ENCODE measurements around the gene CTNS.

CTNS gene

DNA sequence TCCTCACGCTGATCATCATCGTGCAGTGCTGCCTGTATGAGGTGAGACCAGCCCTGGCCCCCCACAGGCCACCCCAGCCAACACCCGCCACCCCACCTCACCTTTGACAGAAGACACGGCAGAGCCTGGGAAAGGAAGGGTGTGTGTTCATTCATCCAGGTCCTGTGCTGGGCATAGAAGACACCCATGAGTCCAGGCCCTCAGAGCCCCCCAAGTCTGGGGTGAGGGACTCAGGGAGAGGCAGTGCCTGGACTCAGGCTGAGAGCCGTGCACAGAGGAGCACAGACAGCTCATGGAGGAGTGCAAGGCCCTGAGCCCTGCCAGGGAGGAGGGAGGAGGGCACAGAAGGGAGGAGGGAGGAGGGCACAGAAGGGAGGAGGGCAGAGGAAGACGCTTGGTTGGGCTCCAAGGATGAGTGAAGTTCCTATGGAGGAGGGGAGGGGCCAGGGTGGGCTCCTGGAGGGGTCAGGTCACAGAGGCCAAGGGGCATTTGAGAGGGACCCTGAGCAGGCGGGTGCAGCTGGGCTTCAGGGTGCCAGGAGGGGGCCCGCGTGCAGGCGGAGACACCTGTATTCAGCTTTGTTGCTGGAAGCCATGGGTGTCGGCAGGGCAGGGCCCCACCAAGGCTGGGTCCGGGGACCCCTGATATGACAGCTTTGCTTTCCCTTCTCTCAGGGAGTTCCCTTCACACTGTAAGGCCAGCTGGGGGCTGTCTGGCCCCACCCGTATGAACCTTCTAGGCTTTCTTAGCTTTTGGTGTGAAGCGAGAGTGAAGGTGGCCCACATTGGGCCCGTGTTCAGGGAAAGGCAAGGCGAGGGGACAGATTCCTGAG is 20.4 kb downstream of the CTNS start:
- in situ Hi-C loops (cut with MboI; ENCODE audit: low pct_unique_long_range_greater_than_20kb, low sequenced_read_pairs), result loop anchor here (25.0 kb wide), 1 partner anchor 620 kb away; no protein-coding TSS in a partner anchor

DNA sequence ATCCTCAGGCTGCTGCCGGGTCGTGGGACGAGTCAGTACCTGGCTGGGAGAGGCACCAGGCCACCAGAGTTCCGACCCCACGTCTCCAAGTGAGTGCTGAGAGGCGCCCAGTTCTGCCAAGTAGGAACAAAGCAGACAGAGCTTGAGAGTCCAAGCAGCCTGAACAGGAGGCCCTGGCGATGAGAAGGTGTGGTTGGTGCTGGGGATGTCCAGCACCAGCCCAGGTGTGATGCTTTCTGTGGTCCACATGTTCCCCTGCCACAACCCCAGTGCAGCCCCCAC is 21.0 kb downstream of the CTNS start:
- DNase-seq, result no peak
- in situ Hi-C loops (cut with MboI; ENCODE audit: low pct_unique_long_range_greater_than_20kb, low sequenced_read_pairs), result loop anchor here (25.0 kb wide), 1 partner anchor 620 kb away; no protein-coding TSS in a partner anchor

More for the DNA sequence above, 20.4 kb downstream of the CTNS start:
- no peak for DNase-seq

DNA sequence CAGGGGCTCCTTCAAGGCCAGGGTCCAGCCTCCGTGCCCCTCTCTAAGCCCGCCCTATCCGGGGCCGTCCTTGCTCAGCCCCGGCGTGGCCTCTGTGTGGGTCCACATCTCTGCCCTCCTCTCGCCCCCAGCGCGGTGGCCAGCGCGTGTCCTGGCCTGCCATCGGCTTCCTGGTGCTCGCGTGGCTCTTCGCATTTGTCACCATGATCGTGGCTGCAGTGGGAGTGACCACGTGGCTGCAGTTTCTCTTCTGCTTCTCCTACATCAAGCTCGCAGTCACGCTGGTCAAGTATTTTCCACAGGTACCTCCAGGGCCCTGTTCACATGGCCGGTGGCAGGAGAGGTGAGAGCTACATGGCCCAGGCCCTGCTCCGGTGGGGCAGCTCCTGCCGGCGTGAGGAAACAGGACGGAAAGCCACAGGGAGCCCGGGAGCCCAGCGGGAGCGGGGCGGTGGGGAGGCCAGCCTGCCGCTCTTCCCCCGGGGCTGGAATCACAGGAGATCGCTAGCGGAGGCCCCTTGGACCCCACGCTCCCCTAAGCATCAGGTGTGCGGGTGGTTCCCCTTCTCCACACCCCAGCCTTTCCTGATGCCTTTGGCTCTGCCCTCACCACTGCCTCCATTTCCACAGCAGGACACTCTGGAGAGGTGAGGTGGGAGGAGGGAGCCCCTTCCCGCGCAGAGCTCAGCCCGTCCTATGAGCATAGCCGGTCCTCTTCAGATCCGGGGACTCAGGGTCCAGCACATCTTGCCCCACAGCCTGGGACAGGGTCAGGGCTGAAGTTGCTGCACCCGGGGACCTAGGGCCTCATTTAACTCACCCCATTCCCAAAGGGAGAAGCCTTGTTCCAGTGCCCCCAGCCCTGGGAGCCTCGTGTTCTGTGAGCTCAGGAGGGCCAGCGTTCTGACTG is 21.6 kb downstream of the CTNS start:
- in situ Hi-C loops (cut with MboI; ENCODE audit: low pct_unique_long_range_greater_than_20kb, low sequenced_read_pairs), result loop anchor here (25.0 kb wide), 1 partner anchor 621 kb away; no protein-coding TSS in a partner anchor
- no peak for DNase-seq

DNA sequence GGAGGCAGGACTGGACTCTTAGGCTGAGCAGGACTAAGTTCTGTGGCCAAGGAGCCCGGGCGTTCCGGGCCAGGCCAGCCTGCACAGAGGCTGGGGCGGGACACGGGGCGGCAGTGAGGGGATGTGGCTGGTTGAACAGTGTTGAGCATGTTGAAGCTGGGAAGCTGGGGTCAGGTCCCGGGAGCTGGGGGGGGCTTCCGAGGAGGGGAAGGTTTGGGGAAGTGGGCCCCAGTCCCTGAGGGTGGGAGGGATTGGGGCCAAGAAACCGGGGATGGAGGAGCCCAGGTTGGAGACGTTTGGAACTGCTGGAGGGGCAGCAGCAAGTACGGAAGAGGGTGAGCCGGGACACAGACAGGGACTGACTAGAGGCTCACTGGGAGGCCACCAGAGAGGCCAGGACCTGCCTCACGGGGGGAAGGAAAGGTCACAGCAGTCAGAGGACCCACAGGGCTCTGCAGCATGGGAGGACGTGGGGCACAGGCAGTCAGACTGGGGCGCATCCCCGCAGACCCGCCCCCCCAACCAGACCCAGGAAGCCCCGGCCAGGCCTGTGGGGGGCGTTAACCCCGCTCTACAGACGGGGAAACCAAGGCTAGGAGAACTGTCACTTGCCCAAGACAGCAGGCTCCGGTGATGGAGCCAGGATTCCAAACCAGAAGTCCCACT is 22.4 kb downstream of the CTNS start:
- in situ Hi-C loops (cut with MboI; ENCODE audit: low pct_unique_long_range_greater_than_20kb, low sequenced_read_pairs), result loop anchor here (25.0 kb wide), 1 partner anchor 622 kb away; no protein-coding TSS in a partner anchor
- no peak for DNase-seq

DNA sequence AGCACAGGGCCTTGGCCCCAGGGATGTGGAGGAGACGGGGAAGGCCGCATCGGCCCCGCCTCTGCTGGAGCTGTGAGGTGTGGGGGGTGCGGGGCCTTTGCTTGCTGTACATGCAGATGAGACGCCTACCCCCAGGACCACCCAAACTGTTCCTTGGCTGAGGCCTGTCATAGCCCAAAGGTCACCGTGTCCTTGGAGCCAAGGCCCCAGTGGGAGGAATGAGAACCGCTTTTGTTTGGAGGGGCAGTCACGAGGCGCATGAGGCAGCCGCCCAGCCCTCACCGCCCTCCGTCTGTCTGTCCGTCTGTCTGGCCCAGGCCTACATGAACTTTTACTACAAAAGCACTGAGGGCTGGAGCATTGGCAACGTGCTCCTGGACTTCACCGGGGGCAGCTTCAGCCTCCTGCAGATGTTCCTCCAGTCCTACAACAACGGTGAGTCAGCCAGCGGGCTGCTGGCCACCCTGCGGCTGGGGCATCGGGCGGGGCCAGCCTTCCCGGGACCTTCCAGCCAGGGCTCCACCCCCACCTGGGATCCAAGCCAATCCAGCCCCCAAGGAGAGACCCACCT is 23.1 kb downstream of the CTNS start:
- in situ Hi-C loops (cut with MboI; ENCODE audit: low pct_unique_long_range_greater_than_20kb, low sequenced_read_pairs), result loop anchor here (25.0 kb wide), 1 partner anchor 622 kb away; no protein-coding TSS in a partner anchor
- DNase-seq, result no peak

DNA sequence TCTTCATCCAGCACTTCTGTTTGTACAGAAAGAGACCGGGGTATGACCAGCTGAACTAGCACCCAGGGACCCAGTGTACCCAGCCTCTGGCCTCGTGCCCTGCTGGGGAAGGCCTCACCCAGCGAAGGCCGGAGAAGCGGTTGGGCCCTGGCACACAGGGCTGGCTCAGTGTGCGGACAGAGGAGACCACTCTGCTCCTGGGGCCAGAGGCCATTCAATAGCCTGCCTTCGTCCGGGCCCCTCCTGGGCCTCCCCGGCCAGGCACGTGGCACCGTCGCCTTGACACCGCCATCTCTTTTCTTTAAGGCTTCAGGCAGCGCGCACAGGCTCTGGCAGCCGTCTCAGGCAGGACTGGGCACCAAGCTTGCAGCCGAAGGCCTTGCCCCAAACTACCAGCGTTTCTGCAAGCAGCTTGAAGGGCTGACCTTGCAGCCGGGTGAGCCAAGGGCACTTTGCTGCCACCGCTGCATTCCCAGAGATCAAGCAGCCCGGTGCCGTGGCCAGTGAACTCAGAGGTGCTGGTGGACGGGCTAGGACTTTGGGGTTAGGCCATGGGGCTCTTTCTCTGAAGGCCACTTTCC is 23.8 kb downstream of the CTNS start:
- DNase-seq, result no peak
- in situ Hi-C loops (cut with MboI; ENCODE audit: low pct_unique_long_range_greater_than_20kb, low sequenced_read_pairs), result loop anchor here (25.0 kb wide), 1 partner anchor 623 kb away; no protein-coding TSS in a partner anchor

DNA sequence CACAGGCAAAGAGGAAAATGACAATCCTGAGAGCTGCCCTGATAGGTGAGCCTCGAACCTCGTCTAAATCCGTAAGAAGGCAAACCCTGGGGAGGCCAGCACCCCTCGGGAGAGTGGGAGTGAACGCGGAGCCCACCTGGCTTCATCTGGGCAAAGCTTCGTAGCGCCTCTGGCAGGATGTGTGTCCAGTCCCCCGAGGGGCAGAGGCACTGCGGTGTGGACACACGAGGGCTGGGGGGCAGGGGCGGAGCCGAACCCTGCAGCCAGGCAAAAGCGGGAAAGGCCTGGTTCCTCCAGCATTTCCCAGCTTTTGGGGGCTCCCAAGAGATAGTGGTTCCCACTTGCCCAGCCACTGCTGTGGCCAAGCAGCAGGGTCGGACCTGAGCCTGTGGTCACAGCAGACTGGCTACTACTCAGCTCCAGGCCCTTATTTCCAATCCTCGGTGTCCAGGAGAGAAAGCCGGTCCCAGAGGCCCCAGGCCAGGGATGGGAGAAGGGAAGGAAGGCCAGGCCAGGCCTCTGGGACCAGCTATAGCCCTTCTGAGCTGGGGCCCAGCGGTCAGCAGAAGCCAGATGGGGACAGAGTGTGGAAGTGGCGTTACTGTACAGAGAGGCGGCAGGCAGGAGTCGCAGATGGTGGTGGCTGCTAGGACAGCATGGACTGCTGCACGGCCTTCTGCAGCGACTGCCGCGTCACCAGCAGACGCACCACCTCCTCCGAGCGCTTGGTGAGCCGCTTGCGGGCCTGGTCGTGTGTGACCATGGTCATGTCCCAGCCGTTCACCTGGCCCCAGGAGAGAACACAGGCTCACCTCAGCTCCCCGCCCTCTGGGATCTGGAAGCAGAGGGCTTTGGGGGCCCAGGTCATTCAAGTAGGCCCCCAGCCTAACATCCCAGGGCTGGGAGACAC is 26.8 kb downstream of the CTNS start:
- DNase-seq, result no peak
- in situ Hi-C loops (cut with MboI; ENCODE audit: low pct_unique_long_range_greater_than_20kb, low sequenced_read_pairs), result loop anchor here (25.0 kb wide), 1 partner anchor 626 kb away; no protein-coding TSS in a partner anchor

DNA sequence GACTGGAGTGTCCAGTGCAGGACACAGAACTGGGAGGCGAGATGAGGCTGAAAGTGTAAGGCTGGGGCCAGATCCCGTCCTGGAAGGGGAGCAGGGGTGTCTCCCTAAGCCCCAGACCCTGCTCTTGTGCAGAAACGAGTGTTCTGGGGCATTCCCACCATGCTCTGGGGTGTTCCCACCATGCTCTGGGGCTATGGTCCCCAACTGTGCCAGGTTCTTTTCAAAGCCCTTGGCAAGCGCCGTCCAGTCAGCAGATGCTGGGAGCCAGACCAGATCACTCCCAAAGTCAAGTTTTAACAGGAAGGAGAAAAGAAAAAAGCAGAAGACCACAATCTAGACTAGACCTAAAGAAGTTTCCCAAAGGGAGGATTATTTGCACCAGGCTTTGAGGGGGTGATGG is 29.3 kb downstream of the CTNS start:
- no peak for DNase-seq
- in situ Hi-C loops (cut with MboI; ENCODE audit: low pct_unique_long_range_greater_than_20kb, low sequenced_read_pairs), result loop anchor here (25.0 kb wide), 1 partner anchor 629 kb away; no protein-coding TSS in a partner anchor

DNA sequence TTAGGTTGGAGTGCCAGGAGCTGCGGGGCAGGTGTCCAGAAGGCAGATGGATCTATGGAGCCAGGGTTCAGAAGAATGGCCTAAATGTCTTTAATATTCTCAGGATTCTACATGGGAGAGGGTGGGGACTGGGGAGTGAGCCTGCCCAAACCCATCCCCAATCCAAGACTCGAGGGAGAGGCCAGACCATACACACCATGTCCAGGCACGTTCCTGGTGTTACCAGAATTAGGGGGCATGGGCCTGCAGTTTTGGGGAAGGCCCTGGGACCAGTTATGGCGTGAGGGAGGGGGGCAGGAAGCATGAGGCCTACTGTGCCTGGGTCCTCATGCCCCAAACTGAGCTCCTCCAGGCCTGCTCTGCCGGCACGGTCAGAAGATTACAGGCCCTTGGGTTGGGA is 30.0 kb downstream of the CTNS start:
- DNase-seq, result no peak
- in situ Hi-C loops (cut with MboI; ENCODE audit: low pct_unique_long_range_greater_than_20kb, low sequenced_read_pairs), result loop anchor here (25.0 kb wide), 1 partner anchor 629 kb away; no protein-coding TSS in a partner anchor

DNA sequence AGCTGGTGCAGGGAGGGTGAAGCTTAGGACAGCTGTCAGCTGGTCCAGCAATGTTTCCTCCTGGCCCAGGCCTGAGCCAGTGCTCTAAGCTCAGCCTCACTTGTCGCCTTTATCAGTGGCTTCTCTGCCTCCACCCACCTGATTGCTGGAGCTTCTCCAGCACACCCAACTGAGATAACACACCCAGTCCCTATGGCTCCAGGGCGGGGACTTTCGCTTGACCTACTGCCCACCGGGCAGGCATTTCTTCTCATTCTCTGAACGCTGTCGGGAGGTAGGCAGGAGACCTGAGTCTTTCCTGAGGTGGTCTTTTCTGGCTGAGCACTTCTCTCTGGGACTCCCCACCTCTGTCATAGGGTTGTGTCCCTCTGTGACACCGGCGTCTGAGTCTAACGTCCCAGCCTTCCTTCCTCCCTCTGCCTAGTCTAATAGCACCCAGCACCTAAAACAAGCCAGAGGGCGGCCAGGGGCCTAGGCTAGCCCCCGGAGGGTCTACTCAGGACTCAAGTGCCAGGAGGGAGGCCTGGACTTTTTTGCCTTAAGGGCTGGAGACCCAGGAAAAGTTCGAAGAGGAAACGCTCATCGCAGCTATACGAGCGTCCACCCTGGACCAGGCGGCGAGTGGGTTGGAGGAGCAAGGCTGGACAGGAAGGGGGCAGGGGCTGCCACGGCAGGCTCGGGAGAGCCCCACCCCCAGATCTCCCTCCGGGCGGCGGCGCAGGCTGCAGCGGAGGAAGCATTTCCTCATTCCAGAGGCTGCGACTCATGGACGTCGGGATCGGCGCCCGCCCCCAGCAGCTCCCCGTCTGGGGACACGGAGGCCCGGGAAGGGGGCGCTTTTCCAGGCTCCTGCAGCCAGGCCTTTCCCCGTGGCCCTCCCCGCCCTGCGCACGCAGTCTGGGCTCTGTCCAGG is 31.1 kb downstream of the CTNS start:
- in situ Hi-C loops (cut with MboI; ENCODE audit: low pct_unique_long_range_greater_than_20kb, low sequenced_read_pairs), result loop anchor here (25.0 kb wide), 1 partner anchor 630 kb away; no protein-coding TSS in a partner anchor
- DNase-seq, result peak; percentile 61

DNA sequence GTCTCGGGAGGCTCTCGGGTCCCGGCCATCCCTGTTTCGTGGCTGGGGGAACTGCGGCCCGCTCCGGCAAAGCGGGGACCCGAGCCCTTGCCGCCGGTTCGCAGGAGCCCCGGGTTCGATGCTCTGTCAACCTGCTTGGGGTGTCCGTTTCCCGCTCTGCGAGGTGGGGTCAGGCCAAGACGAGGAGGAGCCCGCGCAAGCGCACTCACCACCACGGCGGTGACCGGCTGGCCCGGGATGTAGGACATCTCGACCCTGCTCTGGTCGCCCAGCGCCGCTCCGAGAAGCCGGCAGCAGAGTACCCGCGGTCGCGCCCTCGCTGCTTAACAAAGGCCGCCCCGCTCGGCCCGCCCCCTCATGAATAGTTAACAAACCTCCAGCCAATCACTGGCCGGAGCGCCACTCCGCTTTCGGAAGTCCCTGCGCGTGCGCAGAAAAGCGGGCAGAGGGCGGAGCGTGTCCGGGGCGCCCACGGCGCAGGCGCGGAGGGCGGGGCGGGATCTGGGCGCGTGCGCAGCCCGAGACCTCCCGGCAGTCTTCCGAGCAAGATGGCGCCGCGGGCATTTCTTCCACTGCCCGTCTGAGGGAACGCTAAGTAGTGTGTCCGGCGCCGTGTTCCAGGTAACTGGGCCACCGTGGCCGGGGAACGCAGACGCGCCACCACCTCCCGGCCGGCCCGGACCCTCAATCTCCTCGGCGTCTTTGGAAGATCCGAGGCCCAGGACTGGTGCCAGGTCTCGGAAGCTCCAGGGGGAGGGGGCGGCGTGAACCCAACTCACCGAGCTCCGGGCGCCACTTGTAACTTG is 31.9 kb downstream of the CTNS start, which contains the start of the genes EMC6 and TAX1BP3:
Gene EMC6, plus strand, starts transcription at position 534 of the 806 bp plus-strand sequence. CDS start 335 bp downstream, outside the sequence.
Gene TAX1BP3, minus strand, starts transcription at position 300 of the 806 bp plus-strand sequence. Its CDS starts 52 bp downstream, at position 248.
- in situ Hi-C loops (cut with MboI; ENCODE audit: low pct_unique_long_range_greater_than_20kb, low sequenced_read_pairs), result loop anchor here (25.0 kb wide), 1 partner anchor 631 kb away; no protein-coding TSS in a partner anchor
- DNase-seq, result peak; percentile 98

DNA sequence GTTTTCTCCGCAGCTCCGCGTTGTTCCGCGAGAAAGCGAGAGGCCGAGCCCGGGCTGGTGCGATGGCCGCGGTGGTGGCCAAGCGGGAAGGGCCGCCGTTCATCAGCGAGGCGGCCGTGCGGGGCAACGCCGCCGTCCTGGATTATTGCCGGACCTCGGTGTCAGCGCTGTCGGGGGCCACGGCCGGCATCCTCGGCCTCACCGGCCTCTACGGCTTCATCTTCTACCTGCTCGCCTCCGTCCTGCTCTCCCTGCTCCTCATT is 32.5 kb downstream of the CTNS start:
- in situ Hi-C loops (cut with MboI; ENCODE audit: low pct_unique_long_range_greater_than_20kb, low sequenced_read_pairs), result loop anchor here (25.0 kb wide), 1 partner anchor 632 kb away; no protein-coding TSS in a partner anchor
- DNase-seq, result no peak

DNA sequence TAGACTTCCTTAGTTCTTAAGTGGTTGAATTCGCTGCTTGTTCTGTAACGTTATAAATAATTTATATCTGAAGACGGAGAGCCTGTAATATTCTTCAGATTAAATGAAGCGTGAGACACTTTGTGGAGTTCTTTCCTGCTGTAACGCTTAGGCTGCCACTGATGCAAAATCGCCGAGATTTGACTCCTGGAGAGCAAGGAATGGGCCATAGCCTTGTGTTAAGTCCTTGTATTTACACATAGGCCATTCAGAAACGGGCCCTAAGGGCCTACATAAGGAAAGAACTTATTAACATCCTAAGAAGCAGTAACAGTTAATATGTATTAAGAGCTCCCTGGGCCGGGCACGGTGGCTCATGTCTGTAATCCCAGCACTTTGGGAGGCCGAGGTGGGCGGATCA is 33.0 kb downstream of the CTNS start:
- in situ Hi-C loops (cut with MboI; ENCODE audit: low pct_unique_long_range_greater_than_20kb, low sequenced_read_pairs), result loop anchor here (25.0 kb wide), 1 partner anchor 632 kb away; no protein-coding TSS in a partner anchor

DNA sequence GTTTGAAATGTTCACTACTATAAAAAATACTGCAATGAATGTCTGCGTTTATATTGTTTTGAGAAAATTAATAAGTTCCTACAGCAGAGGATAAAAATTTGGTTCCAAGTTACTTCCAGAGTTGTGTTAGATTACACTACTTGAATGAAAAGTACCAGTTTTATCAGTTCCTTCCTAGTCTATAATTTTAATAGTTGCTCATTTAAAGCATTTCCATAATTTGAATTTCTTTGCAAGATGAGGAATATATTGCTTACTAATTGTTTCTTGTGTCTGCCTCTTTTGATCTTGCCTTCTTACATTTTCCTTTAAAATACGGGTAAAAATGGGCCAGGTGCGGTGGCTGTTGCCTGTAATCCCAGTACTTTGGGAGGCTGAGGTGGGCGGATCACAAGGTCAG is 36.0 kb downstream of the CTNS start:
- in situ Hi-C loops (cut with MboI; ENCODE audit: low pct_unique_long_range_greater_than_20kb, low sequenced_read_pairs), result loop anchor here (25.0 kb wide), 1 partner anchor 635 kb away; no protein-coding TSS in a partner anchor
- DNase-seq, result no peak

More for the DNA sequence above, 33.0 kb downstream of the CTNS start:
- no peak for DNase-seq

DNA sequence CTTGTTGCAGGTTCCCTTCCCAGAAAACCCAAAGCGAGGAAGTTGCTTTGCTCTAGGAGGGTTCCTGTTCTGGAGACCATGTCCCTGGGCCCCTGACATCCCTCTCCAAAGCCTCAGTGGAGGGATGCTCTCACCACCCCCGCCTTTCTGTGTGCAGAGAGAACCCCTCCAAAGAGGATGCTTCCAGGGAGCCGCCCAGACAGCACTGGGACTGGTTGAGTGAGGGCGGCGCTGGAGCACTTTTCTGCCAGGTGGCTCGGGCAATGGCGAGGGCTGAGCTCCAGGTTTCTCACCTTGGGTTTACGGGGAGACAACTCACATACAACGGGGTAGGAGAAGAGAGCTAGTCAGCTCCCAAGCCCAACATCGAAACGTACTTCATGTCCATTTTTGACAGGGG is 39.3 kb downstream of the CTNS start:
- DNase-seq, result no peak
- in situ Hi-C loops (cut with MboI; ENCODE audit: low pct_unique_long_range_greater_than_20kb, low sequenced_read_pairs), result no loop called here

Measured in KBM-7 (cell line).